HEK293 (cell line): Measurements from ENCODE around the gene VEGFA.

Experiments
- BCL11B ChIP-seq: fragments of 450-650 bp; formaldehyde crosslinking; IDR thresholded peaks from 2 replicates; pipeline ENCODE4 v1.5.1; 2016; ENCODE audit warnings: low read depth, missing biosample characterization, missing genetic modification characterization
- HIC1 ChIP-seq: fragments of 450-650 bp; formaldehyde crosslinking; IDR thresholded peaks from 2 replicates; pipeline ENCODE4 v1.5.1; 2016; ENCODE audit warnings: missing biosample characterization, missing genetic modification characterization
- KLF7 ChIP-seq: fragments of 450-650 bp; formaldehyde crosslinking; IDR thresholded peaks from 2 replicates; pipeline ENCODE4 v1.5.1; 2016; ENCODE audit warnings: missing biosample characterization, missing genetic modification characterization, borderline replicate concordance
- MZF1 ChIP-seq: fragments of 450-650 bp; formaldehyde crosslinking; IDR thresholded peaks from 2 replicates; pipeline ENCODE4 v1.5.1; 2017; ENCODE audit warnings: missing biosample characterization, missing genetic modification characterization, borderline replicate concordance
- ZBTB21 ChIP-seq: fragments of 450-650 bp; formaldehyde crosslinking; IDR thresholded peaks from 2 replicates; pipeline ENCODE4 v1.5.1; 2017; ENCODE audit warnings: missing biosample characterization, missing genetic modification characterization
- ZNF121 ChIP-seq: fragments of 450-650 bp; formaldehyde crosslinking; IDR thresholded peaks from 2 replicates; pipeline ENCODE4 v1.5.1; 2016; ENCODE audit warnings: missing biosample characterization, missing genetic modification characterization
- ZNF280C ChIP-seq: fragments of 450-650 bp; formaldehyde crosslinking; IDR thresholded peaks from 2 replicates; pipeline ENCODE4 v1.5.1; 2016; ENCODE audit warnings: missing biosample characterization, missing genetic modification characterization
- ZNF394 ChIP-seq: fragments of 450-650 bp; formaldehyde crosslinking; IDR thresholded peaks from 2 replicates; pipeline ENCODE4 v1.5.1; 2016; ENCODE audit warnings: missing biosample characterization, missing genetic modification characterization, mild to moderate bottlenecking, moderate library complexity, borderline replicate concordance
- ZNF501 ChIP-seq: fragments of 450-650 bp; formaldehyde crosslinking; IDR thresholded peaks from 2 replicates; pipeline ENCODE4 v1.5.1; 2016; ENCODE audit warnings: missing biosample characterization, missing genetic modification characterization
- ZNF510 ChIP-seq: fragments of 450-650 bp; formaldehyde crosslinking; IDR thresholded peaks from 2 replicates; pipeline ENCODE4 v1.5.1; 2018; ENCODE audit warnings: mild to moderate bottlenecking, missing genetic modification characterization, missing biosample characterization; ENCODE audit not compliant: insufficient replicate concordance
- ZNF518A ChIP-seq: fragments of 450-650 bp; formaldehyde crosslinking; conservative IDR thresholded peaks from 2 replicates; pipeline ENCODE4 v1.5.1; 2016; ENCODE audit warnings: low read depth, missing biosample characterization, missing genetic modification characterization
- ZNF624 ChIP-seq: fragments of 450-650 bp; formaldehyde crosslinking; IDR thresholded peaks from 2 replicates; pipeline ENCODE4 v1.5.1; 2017; ENCODE audit warnings: missing biosample characterization, missing genetic modification characterization
- ZNF677 ChIP-seq: fragments of 450-650 bp; IDR thresholded peaks from 2 replicates; pipeline ENCODE4 v1.5.0; 2018; ENCODE audit warnings: missing biosample characterization, mild to moderate bottlenecking, missing genetic modification characterization, moderate library complexity
- ZNF701 ChIP-seq: fragments of 450-650 bp; formaldehyde crosslinking; IDR thresholded peaks from 2 replicates; pipeline ENCODE4 v1.5.1; 2016; ENCODE audit warnings: missing biosample characterization, missing genetic modification characterization
- ZNF76 ChIP-seq: fragments of 450-650 bp; formaldehyde crosslinking; IDR thresholded peaks from 2 replicates; pipeline ENCODE4; 2016; ENCODE audit warnings: low read depth, missing biosample characterization, missing genetic modification characterization, borderline replicate concordance
- TF ChIP-seq, protein P1 (sequence below): fragments of 450-650 bp; formaldehyde crosslinking; IDR thresholded peaks from 2 replicates; pipeline ENCODE4 v1.5.1; 2017; ENCODE audit warnings: missing biosample characterization, mild to moderate bottlenecking, missing genetic modification characterization, moderate library complexity
- TF ChIP-seq, protein P2 (sequence below): fragments of 450-650 bp; IDR thresholded peaks from 2 replicates; pipeline ENCODE4 v1.5.1; 2018; ENCODE audit warnings: missing biosample characterization, missing genetic modification characterization
- TF ChIP-seq, protein P3 (sequence below): fragments of 450-650 bp; formaldehyde crosslinking; IDR thresholded peaks from 2 replicates; pipeline ENCODE4 v1.5.1; 2016; ENCODE audit warnings: missing biosample characterization, missing genetic modification characterization
- TF ChIP-seq, protein P4 (sequence below): fragments of 450-650 bp; formaldehyde crosslinking; IDR thresholded peaks from 2 replicates; pipeline ENCODE4 v1.5.1; 2016; ENCODE audit warnings: missing biosample characterization, missing genetic modification characterization, borderline replicate concordance

Gene VEGFA

DNA sequence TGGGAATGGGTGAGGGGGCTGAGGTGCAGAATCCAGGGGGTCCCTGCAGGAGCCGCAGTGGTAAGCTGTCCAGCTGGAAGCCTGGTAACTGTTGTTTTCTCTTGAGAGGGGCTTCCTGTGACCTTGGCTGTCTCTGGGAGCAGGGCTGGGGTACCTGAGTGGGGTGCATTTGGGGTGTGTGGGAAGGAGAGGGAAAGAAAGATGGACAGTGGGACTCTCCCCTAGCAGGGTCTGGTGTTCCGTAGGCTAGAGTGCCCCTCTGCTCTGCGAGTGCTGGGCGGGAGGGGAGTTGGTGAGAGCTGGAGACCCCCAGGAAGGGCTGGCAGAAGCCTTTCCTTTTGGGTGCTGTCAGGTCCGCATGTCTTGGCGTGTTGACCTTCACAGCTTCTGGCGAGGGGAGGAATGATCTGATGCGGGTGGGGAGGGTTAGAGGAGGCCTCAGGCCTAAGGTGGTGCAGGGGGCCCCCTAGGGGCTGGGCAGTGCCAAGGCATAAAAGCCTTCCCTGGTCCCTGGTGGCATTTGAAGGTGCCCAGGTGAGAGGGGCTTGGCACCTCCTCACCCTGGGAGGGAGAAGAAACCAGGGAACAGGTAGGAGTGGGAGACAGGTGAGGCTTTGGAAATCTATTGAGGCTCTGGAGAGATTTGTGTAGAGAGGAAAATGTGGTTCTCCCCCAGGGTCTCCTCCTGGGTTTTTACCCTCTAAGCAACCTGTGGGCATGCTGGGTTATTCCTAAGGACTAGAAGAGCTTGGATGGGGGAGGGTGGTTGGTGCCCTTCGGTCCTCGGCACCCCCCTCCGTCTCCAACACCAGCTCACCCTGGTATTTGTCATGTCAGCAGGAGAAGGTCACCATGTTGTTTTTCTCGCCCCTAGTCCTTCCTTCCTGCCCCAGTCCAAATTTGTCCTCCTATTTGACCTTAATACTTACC, 3.3 kb downstream of the VEGFA start (continued):
- peak; percentile 96 for TF ChIP-seq HIC1 (tag by site-specific recombination)
- TF ChIP-seq, protein P1, sequence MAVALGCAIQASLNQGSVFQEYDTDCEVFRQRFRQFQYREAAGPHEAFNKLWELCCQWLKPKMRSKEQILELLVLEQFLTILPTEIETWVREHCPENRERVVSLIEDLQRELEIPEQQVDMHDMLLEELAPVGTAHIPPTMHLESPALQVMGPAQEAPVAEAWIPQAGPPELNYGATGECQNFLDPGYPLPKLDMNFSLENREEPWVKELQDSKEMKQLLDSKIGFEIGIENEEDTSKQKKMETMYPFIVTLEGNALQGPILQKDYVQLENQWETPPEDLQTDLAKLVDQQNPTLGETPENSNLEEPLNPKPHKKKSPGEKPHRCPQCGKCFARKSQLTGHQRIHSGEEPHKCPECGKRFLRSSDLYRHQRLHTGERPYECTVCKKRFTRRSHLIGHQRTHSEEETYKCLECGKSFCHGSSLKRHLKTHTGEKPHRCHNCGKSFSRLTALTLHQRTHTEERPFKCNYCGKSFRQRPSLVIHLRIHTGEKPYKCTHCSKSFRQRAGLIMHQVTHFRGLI (tag by site-specific recombination): no peak
- no peak for TF ChIP-seq ZNF394 (tag by site-specific recombination)
- TF ChIP-seq BCL11B: peak; percentile 52; the same call in 1 of the 2 replicates
- no peak for TF ChIP-seq MZF1 (tag by site-specific recombination)
- TF ChIP-seq, protein P2, sequence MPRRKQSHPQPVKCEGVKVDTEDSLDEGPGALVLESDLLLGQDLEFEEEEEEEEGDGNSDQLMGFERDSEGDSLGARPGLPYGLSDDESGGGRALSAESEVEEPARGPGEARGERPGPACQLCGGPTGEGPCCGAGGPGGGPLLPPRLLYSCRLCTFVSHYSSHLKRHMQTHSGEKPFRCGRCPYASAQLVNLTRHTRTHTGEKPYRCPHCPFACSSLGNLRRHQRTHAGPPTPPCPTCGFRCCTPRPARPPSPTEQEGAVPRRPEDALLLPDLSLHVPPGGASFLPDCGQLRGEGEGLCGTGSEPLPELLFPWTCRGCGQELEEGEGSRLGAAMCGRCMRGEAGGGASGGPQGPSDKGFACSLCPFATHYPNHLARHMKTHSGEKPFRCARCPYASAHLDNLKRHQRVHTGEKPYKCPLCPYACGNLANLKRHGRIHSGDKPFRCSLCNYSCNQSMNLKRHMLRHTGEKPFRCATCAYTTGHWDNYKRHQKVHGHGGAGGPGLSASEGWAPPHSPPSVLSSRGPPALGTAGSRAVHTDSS (tag by site-specific recombination): no peak
- TF ChIP-seq ZNF501 (tag by site-specific recombination): peak; percentile 52; the same call in 1 of the 2 replicates
- TF ChIP-seq, protein P3, sequence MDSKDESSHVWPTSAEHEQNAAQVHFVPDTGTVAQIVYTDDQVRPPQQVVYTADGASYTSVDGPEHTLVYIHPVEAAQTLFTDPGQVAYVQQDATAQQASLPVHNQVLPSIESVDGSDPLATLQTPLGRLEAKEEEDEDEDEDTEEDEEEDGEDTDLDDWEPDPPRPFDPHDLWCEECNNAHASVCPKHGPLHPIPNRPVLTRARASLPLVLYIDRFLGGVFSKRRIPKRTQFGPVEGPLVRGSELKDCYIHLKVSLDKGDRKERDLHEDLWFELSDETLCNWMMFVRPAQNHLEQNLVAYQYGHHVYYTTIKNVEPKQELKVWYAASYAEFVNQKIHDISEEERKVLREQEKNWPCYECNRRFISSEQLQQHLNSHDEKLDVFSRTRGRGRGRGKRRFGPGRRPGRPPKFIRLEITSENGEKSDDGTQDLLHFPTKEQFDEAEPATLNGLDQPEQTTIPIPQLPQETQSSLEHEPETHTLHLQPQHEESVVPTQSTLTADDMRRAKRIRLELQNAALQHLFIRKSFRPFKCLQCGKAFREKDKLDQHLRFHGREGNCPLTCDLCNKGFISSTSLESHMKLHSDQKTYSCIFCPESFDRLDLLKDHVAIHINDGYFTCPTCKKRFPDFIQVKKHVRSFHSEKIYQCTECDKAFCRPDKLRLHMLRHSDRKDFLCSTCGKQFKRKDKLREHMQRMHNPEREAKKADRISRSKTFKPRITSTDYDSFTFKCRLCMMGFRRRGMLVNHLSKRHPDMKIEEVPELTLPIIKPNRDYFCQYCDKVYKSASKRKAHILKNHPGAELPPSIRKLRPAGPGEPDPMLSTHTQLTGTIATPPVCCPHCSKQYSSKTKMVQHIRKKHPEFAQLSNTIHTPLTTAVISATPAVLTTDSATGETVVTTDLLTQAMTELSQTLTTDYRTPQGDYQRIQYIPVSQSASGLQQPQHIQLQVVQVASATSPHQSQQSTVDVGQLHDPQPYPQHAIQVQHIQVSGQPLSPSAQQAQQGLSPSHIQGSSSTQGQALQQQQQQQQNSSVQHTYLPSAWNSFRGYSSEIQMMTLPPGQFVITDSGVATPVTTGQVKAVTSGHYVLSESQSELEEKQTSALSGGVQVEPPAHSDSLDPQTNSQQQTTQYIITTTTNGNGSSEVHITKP (tag by site-specific recombination): peak; percentile 71
- no peak for TF ChIP-seq ZNF280C (tag by site-specific recombination)
- TF ChIP-seq ZNF510 (tag by site-specific recombination): no peak
- TF ChIP-seq ZNF677 (tag by site-specific recombination): no peak
- TF ChIP-seq ZNF701: no peak
- no peak for TF ChIP-seq ZNF624
- TF ChIP-seq ZBTB21 (tag by site-specific recombination): no peak
- TF ChIP-seq, protein P4, sequence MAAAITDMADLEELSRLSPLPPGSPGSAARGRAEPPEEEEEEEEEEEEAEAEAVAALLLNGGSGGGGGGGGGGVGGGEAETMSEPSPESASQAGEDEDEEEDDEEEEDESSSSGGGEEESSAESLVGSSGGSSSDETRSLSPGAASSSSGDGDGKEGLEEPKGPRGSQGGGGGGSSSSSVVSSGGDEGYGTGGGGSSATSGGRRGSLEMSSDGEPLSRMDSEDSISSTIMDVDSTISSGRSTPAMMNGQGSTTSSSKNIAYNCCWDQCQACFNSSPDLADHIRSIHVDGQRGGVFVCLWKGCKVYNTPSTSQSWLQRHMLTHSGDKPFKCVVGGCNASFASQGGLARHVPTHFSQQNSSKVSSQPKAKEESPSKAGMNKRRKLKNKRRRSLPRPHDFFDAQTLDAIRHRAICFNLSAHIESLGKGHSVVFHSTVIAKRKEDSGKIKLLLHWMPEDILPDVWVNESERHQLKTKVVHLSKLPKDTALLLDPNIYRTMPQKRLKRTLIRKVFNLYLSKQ: no peak
- TF ChIP-seq KLF7 (tag by site-specific recombination): no peak
- TF ChIP-seq ZNF518A (tag by site-specific recombination): no peak
- TF ChIP-seq ZNF121 (tag by site-specific recombination): no peak
- no peak; the same call in 1 of the 2 replicates for TF ChIP-seq ZNF76 (tag by site-specific recombination)
